SU-DHL-6 (cell line): ENCODE results near the gene OSBP2.

Source experiments
- CTCF ChIP-seq: fragments of 200-600 bp; sonication (generic); IDR thresholded peaks from one replicate; pipeline ENCODE4 v1.5.1; 2017; ENCODE audit warnings: antibody characterized with exemption, mild to moderate bottlenecking, low read length, moderate library complexity; ENCODE audit not compliant: insufficient read depth, poor library complexity, severe bottlenecking
- EZH2phosphoT487 ChIP-seq: fragments of 200-600 bp; sonication (generic), shearing (Covaris generic); conservative IDR thresholded peaks from 2 replicates; pipeline ENCODE4 v1.6.1; 2018; ENCODE audit warnings: mild to moderate bottlenecking, antibody characterized with exemption, low read length, moderate library complexity, mixed read lengths

DNA sequence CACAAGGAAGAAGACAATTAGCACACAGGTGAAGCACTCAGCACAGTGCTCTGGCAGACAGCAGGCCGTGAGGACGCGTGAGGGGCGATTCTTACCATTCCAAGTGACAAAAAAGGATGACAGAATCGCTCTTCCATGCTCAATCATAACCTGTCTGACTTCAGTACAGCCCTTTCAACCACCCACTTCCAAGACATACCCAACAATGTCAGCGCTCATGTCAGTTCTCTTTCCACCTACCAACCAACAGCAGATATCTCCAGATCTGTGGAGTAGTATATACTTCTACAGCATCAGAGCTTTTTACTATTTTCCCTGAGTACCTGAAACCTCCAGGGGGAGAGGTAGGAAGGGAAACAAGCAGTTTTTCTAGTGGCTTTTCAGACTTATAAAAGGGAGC is 233.7 kb downstream of the OSBP2 start:
- TF ChIP-seq CTCF (no peak), EZH2phosphoT487 (no peak)
